T-helper 2 cell (primary cell): ENCODE results near the gene EPHA6.
"Not testable (repeated sequence)": the region's sequence is repeated elsewhere in the genome, so short reads cannot be mapped to it uniquely, and the experiment has no call there.

Source experiments
- DNase-seq, 5 experiments: peaks; one replicate each; pipeline versions ENCODE4 v3.0.0 to v3.0.0-alpha.2; 2012 to 2022

The EPHA6 gene

DNA sequence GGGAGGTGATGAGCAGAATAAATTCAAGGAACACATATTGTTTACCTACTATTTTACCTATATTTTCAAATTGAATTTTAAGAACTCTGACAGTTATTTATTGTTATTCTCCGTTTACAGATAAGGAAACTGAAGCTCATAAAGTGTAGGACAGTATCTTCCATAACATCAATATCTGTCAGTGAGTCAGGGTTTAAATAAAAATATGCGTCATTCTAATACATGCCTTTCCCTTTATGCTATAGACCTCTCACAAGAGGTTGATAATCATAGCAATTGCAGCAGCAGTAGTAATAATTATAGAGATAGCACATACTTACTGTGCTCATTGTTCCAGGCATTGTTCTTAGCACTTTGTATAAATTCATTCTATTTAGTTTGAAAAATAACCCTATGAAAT, 101.1 kb downstream of the EPHA6 start:
- DNase-seq, result no peak

DNA sequence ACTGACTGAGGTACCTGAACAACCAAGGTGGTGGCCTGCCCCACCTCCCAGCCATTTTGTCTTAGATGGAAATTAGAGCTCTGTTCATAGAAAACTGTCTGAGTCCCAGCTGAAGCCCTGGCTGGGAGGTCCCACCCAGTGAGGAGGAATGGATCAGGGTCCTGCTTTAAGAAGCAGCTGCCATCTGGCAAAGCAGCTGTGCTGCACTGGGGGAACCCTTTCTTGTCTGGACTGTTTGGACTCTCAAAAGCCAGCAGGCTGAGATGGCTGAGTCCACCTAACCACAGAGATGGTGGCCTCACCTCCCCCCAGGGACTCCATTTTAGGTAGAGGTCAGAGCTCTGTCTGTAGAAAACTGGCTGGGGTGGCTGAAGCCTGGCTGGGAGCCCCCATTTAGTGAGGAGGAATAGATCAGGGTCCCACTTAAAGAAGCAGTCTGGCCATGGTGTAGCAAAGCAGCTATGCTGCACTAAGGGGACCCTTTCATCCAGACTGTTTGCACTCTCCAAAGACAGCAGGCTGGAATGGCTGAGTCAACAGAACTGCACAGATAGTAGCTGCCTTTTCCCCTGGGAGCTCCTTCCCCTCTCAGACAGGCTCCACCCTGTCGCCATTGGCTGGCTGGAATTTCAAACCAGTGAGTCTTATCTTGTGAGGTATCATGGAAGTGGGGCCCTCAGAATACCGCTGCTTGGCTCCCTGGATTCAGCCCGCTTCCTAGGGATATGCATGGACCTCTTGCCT, 116.9 kb downstream of the EPHA6 start:
- DNase-seq, result no peak

DNA sequence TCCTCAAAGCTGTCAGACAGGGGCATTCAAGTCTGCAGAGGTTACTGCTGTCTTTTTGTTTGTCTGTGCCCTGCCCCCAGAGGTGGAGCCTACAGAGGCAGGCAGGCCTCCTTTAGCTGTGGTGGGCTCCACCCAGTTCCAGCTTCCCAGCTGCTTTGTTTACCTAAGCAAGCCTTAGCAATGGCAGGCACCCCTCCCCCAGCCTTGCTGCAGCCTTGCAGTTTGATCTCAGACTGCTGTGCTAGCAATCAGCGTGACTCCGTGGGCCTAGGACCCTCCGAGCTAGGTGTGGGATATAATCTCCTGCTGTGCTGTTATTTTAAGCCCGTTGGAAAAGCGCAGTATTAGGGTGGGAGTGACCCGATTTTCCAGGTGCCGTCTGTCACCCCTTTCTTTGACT, 127.7 kb downstream of the EPHA6 start:
- not testable (repeated sequence) for DNase-seq

DNA sequence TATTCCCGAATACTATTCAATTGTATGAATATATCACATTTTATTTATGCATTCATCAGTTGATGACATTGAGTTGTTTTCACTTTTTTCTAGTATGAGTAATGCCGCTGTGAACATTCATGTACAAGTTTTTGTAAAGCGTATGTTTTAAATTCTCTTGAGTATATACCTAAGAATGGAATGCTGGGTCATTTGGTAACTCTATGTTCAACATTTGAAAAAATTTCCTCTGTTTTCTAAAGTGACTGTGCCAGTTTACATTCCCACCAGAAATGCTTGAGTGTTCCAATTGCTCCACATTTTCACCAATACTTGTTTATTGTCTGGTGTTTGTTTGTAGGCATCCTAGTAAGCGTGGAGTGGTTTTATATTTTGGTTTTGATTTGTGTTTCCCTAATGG, 144.5 kb downstream of the EPHA6 start:
- no peak for DNase-seq

DNA sequence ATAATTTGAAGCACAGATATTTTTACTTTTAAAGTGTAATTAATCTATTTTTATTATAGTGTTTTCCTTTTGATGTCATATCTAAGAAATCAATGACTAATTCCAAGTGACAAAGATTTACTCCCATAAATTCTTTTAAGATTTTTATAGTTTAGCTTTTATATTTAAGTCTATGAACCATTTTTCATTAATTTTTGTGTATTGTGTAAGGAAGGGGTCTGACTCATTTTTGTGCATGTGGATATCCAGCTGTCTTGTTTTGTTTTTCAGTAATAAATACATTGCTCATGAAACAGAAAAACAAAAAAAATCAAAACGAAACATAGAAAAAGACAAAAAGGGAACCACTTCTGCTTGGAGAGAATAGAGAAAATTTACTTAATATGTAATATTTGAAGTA, 145.1 kb downstream of the EPHA6 start:
- DNase-seq, result no peak

DNA sequence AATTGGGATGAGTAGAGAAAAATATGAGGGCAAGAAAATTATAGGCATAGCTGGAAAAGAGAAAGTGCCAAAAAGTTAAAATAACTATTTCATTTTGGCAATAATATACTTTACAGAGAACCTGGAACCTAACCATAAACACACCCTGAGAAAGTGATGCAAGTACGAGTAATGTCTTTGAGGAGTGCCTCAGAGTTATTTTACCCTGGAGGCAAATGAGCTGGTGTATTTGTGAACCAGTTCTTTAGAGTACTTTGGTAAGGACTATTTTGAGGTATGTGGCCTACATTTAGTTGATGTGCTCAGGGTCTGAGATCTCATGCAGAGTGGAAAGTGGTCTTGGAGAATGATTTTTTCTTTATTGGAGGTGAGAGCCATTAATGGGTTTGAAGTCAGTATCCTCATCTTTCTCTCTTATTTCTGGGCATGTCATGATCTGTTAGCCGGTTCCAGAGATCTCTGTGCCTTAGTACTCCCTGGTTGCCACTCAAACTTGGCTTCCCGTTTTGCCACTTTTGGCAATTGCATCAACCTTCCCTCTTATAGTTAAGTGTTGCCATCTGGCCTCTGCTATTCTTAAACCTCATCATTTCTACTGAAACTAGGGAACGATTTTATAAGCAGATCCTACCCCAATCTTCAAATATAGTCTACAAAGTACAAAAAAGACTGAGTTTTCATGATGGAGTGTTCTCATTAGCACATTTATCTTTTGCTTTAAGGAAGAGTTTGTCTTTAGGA, 145.7 kb downstream of the EPHA6 start:
- DNase-seq, result no peak

DNA sequence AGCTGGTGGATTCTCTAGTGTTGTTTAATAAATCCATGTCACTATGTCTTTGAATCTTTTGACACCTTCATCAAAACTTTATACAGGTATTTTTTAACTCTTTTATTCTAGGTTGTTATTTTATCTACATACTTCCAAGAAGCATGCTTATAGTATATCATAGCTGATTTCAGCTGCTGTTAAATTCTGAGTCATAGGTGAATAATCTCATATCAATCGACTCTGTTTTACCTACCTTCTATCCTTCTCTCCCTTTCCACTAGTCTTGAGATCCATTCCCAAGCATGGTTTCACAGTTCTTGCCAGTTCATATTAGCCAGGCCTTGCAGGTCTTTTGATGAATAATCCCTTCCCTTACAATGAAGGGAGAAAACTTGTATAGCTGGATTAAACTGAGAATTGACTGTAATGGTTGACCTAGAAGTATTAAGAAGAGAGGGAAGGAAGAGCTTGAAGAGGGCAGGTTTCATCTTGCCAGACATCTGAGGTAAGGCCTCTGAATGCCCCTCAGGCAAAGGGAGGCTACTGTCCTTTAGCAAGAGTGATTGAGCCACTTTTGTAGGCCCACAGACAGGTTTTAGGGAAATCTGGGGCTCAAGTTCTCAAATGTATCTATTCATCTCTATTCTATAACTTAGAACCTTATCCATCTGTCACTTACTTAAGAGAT, 146.4 kb downstream of the EPHA6 start:
- no peak for DNase-seq

DNA sequence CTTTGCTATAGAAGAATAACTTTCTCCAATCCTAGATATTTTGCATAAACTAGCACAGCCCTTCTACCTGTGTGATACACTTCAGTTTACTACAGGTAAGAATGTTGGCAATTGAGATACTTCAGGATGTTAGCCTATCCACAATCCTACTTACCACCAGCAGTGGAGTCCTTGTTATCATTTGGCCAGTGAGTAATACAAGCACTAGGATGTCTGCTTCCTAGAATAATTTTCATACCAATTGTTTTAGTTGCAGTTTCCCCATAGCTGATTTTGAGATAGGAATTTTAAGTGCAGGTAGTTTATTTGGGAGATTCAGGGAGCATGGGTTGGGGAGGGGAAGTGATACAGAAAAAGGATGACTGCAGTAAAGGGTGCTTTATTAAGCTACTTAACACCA, 147.2 kb downstream of the EPHA6 start:
- no peak for DNase-seq

DNA sequence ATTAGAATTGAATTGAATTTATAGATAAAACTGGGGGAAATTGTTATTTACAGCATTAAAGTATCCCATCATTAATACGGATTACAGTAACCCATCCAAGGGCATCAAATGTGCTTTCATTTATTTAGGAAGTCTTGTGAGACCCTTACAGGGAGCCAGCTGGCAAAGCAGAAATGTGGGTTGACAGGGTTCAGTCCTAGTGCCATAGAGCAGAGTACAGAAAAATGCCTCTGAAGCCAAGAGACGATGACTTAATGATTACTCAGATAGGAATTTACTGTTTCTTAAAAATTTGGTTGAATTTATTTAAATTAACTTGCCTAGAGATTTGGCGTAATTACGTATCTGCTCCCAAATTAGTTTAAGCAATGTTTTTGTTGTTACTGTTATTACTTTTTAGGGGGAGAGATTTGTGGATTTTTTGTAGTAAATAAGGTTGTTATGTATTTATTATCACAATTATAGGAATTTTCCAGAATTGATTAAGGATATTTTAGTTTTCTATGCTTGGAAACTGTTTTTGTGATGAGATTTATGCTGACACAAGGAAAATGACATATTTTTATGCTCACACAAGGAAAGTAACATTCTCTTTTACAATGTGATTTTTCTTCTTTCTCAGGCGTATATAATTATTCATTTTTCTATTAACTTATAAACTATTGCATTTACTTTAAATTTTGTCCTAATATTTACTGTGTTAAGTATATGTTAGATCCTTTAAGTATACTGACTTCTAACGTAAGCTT, 152.0 kb downstream of the EPHA6 start:
- DNase-seq, result no peak

DNA sequence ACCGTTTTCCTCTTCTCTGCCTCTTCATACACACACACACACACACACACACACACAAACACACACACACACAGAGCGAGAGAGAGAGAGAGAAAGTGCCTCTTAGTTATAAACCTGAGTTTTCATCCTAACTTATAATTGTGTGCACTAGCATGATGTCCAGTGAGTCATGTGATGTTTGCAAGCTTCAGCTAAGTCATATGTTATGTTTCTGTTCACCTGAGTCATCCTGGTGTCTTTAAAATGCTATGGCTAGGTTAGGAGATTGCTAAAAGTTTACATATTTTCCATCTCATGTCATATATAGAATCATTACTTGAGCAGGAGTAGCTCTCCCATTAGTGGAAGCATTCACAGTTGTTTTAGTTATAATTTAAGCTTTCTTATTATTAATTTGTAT, 155.8 kb downstream of the EPHA6 start:
- no peak for DNase-seq

DNA sequence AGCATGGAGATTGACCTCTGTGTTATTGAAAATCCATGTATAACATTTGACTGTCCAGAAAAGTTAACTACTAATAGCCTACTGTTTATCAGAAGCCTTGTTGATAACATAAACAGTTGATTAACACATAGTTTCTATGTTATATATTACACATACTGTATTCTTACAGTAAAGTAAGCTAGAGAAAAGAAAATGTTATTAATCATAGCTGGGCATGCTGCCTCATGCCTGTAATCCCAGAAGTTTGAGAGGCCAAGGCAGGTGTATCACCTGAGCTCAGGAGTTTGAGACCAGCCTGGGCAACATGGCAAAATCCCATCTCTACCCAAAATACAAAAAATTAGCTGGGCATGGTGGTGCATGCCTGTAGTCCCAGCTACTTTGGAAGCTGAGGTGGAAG, 163.3 kb downstream of the EPHA6 start:
- no peak for DNase-seq

DNA sequence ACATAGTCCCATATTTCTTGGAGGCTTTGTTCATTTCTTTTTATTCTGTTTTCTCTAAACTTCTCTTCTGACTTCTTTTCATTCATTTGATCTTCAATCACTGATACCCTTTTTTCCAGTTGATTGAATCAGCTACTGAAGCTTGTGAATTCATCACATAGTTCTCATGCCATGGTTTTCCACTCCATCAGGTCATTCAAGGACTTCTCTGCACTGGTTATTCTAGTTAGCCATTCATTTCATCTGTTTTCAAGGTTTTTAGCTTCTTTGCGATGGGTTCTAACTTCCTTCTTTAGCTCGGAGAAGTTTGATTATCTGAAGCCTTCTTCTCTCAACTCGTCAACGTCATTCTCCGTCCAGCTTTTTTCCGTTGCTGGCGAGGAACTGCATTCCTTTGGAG, 169.3 kb downstream of the EPHA6 start:
- not testable (repeated sequence) for DNase-seq

DNA sequence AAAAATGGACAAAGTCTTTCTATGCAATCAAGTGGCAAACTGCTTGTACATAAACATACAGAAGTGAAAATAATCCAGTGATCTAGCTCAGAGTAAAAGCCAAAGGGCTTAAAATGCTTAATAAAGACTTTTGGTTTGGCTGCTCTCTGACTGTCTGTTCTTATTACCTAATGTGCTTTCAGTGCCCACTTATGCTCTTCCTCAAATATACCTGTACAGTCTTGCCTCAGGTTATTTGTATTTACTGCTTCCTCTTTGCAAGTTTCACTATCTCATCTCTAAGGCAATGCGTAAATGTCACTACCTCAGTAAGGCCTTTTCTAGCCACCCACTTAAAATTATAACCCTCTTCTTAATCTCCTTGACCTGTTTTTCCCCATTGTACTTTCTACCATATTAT, 171.8 kb downstream of the EPHA6 start:
- no peak for DNase-seq

DNA sequence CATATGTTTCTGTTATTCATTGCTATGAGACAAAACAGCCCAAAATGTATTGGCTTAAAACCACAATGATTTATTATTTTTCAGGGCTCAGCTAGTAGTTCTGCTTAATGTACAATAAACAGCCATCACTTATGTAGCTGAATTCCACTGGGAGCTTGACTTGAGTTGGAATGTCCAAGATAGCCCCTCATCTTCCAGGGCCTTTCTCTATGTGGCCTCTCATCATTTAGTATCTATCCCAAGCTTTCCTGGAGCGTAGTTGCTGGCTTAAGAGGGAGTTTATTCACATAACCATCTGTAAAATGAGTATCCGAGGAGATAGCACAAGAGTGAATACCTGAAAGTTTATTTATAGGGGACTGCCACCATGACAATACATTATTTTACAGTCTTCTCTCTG, 176.8 kb downstream of the EPHA6 start:
- DNase-seq, result no peak

DNA sequence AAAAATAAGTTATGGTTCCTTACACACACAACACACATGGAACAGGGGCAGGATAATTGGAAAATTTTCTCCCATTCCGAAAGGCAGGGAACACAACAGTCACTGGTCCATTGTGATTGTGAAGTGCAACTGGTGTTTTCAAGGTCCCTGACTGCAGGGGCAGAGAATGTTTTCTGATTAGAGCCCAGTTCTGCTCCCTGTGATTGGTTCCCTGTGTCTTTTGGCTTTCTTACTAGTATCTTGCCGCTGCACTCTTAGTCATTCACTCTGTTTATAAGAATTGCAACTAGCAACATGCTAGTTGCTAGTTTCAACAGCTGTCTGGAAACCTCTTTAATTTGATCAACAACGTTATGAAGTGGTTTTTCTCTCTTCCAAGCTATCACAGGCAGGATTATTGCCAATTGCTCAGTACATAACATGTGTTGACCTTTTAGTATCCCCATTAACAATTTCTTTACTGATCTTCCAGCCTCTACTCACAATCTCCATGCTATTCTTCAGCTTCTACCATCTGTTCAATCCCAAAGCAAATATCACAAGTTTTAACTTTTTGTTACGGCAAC, 177.5 kb downstream of the EPHA6 start:
- no peak for DNase-seq

DNA sequence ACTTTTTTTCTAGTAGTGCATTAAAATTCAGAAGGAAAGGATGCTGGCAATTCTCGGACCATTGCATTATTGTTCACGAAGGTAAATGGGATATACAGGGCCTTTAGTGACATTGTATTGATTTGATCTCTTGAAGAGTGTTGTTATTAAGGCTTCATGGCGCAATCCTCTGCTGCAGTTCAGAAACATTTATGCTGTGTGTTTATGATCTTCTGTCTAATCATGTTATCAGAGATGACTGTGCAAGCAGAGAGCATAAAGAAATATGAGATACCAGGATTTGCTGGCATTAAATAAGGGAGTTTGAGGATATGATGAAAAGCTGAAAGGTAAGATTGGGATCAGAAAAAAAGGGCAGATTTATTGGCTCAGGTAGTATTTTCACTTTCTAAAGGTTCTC, 180.6 kb downstream of the EPHA6 start:
- no peak for DNase-seq

DNA sequence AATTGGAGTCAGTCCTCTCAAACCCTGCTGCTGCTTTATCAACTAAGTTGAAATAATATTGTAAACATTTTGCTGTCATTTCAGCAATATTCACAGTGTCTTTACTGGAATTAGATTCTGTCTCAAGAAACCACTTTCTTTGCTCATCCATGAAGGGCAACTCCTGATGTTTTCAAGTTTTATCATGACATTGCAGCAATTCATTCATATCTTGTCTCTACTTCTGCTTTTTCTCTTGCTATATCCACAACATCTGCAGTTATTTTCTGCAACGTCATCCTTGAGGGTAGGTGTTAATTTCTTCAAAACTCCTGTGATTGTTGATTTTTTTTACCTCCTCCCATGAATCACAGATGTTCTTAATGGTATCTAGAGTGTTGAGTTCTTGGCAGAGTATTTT, 181.6 kb downstream of the EPHA6 start:
- no peak for DNase-seq

DNA sequence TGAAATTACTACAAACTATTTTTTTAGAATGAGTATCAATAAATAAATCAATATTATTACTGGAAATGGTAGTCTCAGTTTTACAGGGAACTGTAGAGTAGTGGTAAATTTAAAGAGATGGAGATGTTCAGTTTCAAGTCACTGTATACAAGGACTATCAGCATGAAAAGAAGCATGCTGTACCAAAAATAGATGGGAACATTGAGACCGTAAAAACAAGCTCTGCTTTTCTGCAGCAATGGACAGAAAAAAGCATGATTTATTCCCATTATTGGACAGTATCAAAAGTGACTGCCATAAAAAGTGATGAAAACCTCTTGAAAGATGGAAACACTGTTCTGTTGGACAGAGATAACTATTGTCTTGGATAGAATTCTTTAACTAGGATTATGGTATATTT, 187.2 kb downstream of the EPHA6 start:
- DNase-seq, result no peak

DNA sequence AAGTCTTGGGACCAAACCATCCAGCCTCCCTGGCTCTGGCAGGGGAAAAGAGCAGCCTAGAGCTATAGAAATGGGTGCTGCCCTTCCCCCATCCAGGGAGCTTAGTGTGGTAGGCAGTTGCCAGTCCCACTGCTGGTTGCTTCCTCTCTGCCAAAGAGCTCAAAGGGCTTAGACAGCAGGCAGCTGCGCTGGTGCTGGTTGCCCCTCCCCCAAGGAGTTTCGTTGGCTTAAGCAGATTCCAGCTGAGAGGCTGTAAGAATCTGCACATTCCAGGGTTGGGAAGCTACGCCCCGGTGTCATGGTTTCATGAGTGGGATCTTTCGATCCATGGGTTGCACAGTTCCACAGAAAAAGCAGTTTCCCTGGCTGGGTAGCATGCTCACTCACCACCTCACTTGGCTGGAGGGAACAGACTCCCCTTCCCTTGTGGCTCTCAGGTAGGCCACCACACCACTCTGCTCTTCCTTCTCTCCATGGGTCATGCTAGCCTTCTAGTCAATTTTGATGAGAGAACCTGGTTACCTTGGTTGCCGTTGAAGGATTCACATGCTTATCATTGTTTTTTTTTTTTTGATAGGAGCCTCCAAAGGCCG, 195.1 kb downstream of the EPHA6 start:
- no peak for DNase-seq

DNA sequence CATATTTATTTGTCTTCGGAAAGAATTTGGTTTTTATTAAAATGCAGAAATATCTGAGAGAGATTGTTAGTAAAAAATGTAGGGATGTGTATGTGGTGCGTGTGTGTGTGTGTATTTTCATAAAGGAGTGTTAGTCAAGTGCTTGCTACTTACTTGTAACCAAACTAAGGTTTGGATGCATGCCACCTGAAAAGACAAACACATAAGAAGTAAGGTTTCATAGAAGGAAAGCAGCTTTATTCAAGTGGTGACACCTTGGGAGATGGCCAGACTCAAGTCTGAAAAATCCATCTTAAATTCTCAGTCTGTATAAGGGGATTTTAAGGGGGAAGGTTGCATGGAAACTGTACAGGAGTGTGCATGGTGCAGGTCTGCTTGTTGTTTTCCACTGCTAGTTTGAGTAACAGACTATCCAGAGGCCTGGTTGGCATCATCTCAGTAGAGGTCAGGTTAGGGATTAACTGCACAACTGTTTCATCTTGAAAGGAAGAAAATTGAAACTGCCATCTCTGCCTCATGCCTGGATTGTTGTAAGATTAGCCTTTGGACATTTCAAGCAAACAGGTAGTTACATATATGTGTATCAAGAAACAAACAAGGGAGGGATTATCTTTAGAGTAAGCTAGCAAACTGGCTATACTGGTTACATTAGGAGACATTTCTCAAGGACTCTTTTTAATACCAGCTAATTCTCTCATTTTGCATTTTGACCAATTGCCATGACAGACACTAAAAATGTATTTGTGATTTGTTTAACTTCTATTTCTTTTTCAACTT, 196.7 kb downstream of the EPHA6 start:
- no peak for DNase-seq

DNA sequence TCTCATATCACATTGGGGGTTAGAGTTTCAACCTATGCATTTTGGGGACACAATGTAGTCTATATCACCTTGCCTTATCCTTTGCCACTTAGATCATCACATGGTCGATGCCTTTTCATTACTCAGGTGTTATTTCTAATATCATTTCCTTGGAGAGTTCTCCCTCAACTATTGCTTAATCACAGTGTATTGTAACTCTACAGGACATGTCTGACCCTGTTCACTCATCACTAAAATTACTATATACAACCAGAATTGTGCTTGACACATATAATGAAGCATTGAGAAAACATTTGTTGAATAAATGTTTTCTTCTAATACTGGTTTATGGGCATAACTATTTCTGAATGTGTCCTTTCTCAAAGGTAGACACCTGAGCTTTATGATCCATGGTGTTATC, 207.4 kb downstream of the EPHA6 start:
- DNase-seq, result no peak

DNA sequence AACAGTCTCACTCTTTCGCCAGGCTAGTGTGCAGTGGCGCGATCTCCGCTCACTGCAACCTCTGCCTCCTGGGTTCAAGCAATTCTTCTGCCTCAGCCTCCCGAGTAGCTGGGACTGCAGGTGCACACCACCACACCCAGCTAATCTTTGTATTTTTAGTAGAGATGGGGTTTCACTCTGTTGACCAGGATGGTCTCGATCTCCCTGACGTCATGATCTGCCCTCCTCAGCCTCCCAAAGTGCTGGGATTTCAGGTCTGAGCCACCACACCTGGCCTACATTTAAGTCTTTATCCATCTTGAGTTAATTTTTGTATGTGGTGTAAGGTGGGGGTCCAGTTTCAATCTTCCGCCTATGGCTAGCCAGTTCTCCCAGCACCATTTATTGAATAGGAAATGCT, 211.2 kb downstream of the EPHA6 start:
- not testable (repeated sequence) for DNase-seq
